ENCODE results near the gene EYA2. TPM values are rescaled to one million over a fixed set of nuclear protein-coding genes. Genes with fewer than 3 reads are reported as not detected.

The EYA2 gene
- polyA plus RNA-seq, 3 donors, result 0.04 to 0.16 TPM; not detected in 1

- H3K4me3 Mint-ChIP-seq, result no peak overlapping the region
- intact Hi-C loops (cut with micrococcal nuclease), result no loop called here
- no peaks in the 10 kb centered on the region for H3K9me3 Mint-ChIP-seq
- no peak for TF ChIP-seq CTCF (IDR thresholded peaks at IDR 0.05)
- no peaks in the 10 kb centered on the region for H3K4me1 Mint-ChIP-seq
- H3K27ac Mint-ChIP-seq, result peak overlapping the region in 3 of 7 donors; percentile 6 to 27 (median 21)
- Histone ChIP-seq H3K9ac (ENCODE audit: insufficient read depth, low read length, poor library complexity, severe bottlenecking) (no peak overlapping the region), H3K27ac (ENCODE audit: low read depth in 1 of 2, low read length in 2 of 2) (no peak overlapping the region), H2AFZ (ENCODE audit: insufficient read depth, low read depth, low read length, poor library complexity, severe bottlenecking) (no peak overlapping the region), H3K4me1 (ENCODE audit: control insufficient read depth in 1 of 2, insufficient read depth in 2 of 2, low read length in 2 of 2) (no peaks in the 10 kb centered on the region), H3K4me2 (replicated peaks; ENCODE audit: extremely low read depth, low read length, poor library complexity, severe bottlenecking) (no peak overlapping the region), H4K20me1 (ENCODE audit: insufficient read depth, low read length) (no peaks in the 10 kb centered on the region), H3K27me3 (ENCODE audit: control insufficient read depth in 2 of 2, insufficient read depth in 2 of 2, low read length in 2 of 2) (no peaks in the 10 kb centered on the region), H3K4me3 (replicated peaks in 1 of 3; ENCODE audit: low read depth in 2 of 3, low read length in 3 of 3) (no peak overlapping the region), H3K9me3 (replicated peaks in 1 of 2; ENCODE audit: control insufficient read depth in 1 of 2, insufficient read depth in 1 of 2, low read length in 2 of 2) (no peaks in the 10 kb centered on the region), H3K79me2 (ENCODE audit: insufficient read depth, low read length) (no peaks in the 10 kb centered on the region), H3K36me3 (replicated peaks in 1 of 2; ENCODE audit: control insufficient read depth in 1 of 2, insufficient read depth in 2 of 2, low read length in 2 of 2) (peaks cover 78 to 95% of the 10 kb centered on the region in 2 donors)
- H3K36me3 Mint-ChIP-seq, result peaks cover 76 to 93% of the 10 kb centered on the region in 2 donors
- H3K27me3 Mint-ChIP-seq (ENCODE audit: low read depth in 3 of 3), result no peaks in the 10 kb centered on the region
- DNase-seq, result no peak
- WGBS (ENCODE audit: insufficient coverage), result 97% methylated on average over 5 of the region's 12 CpGs
Measured at GRCh38 chr20:47222468-47223119, 328.0 kb downstream of the EYA2 start.

DNA sequence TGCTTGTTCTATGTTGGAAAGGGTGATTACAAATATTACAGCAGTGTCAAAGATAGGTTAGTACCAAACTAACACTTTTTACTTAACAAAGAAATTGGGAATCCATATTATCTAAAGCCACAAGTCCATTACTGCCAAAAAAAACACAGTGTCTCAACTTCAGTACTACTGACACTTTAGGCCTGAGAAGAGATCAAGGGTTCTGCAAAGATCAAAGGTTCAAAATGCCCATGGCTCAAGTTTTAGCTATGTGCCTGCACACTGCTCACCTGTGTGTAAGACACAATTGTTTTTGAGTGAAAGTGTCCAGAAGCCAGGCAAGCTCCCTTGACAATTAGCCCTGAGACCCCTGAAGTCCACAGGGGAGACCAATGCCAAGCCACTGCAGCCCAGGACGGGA lies 329.3 kb downstream of the EYA2 start:
- no peak overlapping the region for H3K4me3 Mint-ChIP-seq
- Histone ChIP-seq H3K79me2 (ENCODE audit: insufficient read depth, low read length) (no peaks in the 10 kb centered on the region), H3K27ac (ENCODE audit: low read depth in 1 of 2, low read length in 2 of 2) (no peak overlapping the region), H2AFZ (ENCODE audit: insufficient read depth, low read depth, low read length, poor library complexity, severe bottlenecking) (no peak overlapping the region), H3K9ac (ENCODE audit: insufficient read depth, low read length, poor library complexity, severe bottlenecking) (no peak overlapping the region), H3K4me2 (replicated peaks; ENCODE audit: extremely low read depth, low read length, poor library complexity, severe bottlenecking) (no peak overlapping the region), H3K4me1 (ENCODE audit: control insufficient read depth in 1 of 2, insufficient read depth in 2 of 2, low read length in 2 of 2) (no peaks in the 10 kb centered on the region), H4K20me1 (ENCODE audit: insufficient read depth, low read length) (no peaks in the 10 kb centered on the region), H3K9me3 (replicated peaks in 1 of 2; ENCODE audit: control insufficient read depth in 1 of 2, insufficient read depth in 1 of 2, low read length in 2 of 2) (no peaks in the 10 kb centered on the region), H3K36me3 (replicated peaks in 1 of 2; ENCODE audit: control insufficient read depth in 1 of 2, insufficient read depth in 2 of 2, low read length in 2 of 2) (peaks cover 80 to 94% of the 10 kb centered on the region in 2 donors), H3K27me3 (ENCODE audit: control insufficient read depth in 2 of 2, insufficient read depth in 2 of 2, low read length in 2 of 2) (no peaks in the 10 kb centered on the region), H3K4me3 (replicated peaks in 1 of 3; ENCODE audit: low read depth in 2 of 3, low read length in 3 of 3) (no peak overlapping the region)
- H3K27ac Mint-ChIP-seq, result no peak overlapping the region
- peaks cover 74 to 92% of the 10 kb centered on the region in 2 donors for H3K36me3 Mint-ChIP-seq
- no peak for TF ChIP-seq CTCF (IDR thresholded peaks at IDR 0.05)
- no peaks in the 10 kb centered on the region for H3K27me3 Mint-ChIP-seq (ENCODE audit: low read depth in 3 of 3)
- no peaks in the 10 kb centered on the region for H3K9me3 Mint-ChIP-seq
- 100% methylated on average over 1 of the region's 1 CpG for WGBS (ENCODE audit: insufficient coverage)
- no peak for DNase-seq
- intact Hi-C loops (cut with micrococcal nuclease), result no loop called here
- H3K4me1 Mint-ChIP-seq, result no peaks in the 10 kb centered on the region

Measured in CD14-positive monocyte (primary cell).